GM23338 (cell line): ENCODE data around the gene MTRF1L. TPM values are rescaled to one million over a fixed set of nuclear protein-coding genes. Genes with fewer than 3 reads are reported as not detected.
"Not testable (repeated sequence)": the region's sequence is repeated elsewhere in the genome, so short reads cannot be mapped to it uniquely, and the experiment has no call there.

Experiments
- ATAC-seq: fragments of 200-7000 bp; cut with Tn5 transposase; 3 replicates; pipeline ENCODE4 v1.9.1; 2020
- DNase-seq: peaks from one replicate; pipeline ENCODE4 v3.0.0-alpha.2; 2015; ENCODE audit warnings: low spot score
- H2AFZ ChIP-seq: fragments of 200-600 bp; sonication (generic); 2 replicates; pipeline ENCODE4 v1.8.0; 2016; ENCODE audit warnings: antibody characterized with exemption, mild to moderate bottlenecking, moderate library complexity
- H3F3A ChIP-seq: fragments of 200-600 bp; sonication (generic); replicated peaks from 2 replicates; pipeline ENCODE4 v1.8.0; 2017; ENCODE audit warnings: antibody characterized with exemption, mixed run types, low read depth
- H3K27ac ChIP-seq: fragments of 200-600 bp; sonication (generic); 2 replicates; pipeline ENCODE4 v1.6.1; 2016; ENCODE audit warnings: low read depth
- H3K27me3 ChIP-seq: fragments of 200-600 bp; sonication (generic); 2 replicates; pipeline ENCODE4 v1.8.0; 2016; ENCODE audit warnings: mild to moderate bottlenecking, mixed run types, moderate library complexity; ENCODE audit not compliant: insufficient read depth
- H3K36me3 ChIP-seq: fragments of 200-600 bp; sonication (generic); 2 replicates; pipeline ENCODE4 v1.8.0; 2016; ENCODE audit warnings: mild to moderate bottlenecking; ENCODE audit not compliant: insufficient read depth
- H3K4me1 ChIP-seq: fragments of 200-600 bp; sonication (generic); 2 replicates; pipeline ENCODE4 v1.8.0; 2016; ENCODE audit warnings: mild to moderate bottlenecking, moderate library complexity; ENCODE audit not compliant: insufficient read depth
- H3K4me2 ChIP-seq: fragments of 200-600 bp; sonication (generic); 2 replicates; pipeline ENCODE4 v1.7.1; 2017; ENCODE audit warnings: mixed run types
- H3K4me3 ChIP-seq: fragments of 200-600 bp; sonication (generic); 2 replicates; pipeline ENCODE4 v1.6.1; 2016; ENCODE audit warnings: mixed run types
- H3K79me2 ChIP-seq: fragments of 200-600 bp; sonication (generic); replicated peaks from 2 replicates; pipeline ENCODE4 v1.8.0; 2017; ENCODE audit warnings: mild to moderate bottlenecking; ENCODE audit not compliant: insufficient read depth
- H3K9me2 ChIP-seq: fragments of 200-600 bp; sonication (generic); 2 replicates; pipeline ENCODE4 v1.8.0; 2017; ENCODE audit not compliant: insufficient read depth
- H4K20me1 ChIP-seq: fragments of 200-600 bp; sonication (generic); replicated peaks from 2 replicates; pipeline ENCODE4 v1.8.0; 2017; ENCODE audit warnings: mild to moderate bottlenecking; ENCODE audit not compliant: insufficient read depth
- H3K27ac Mint-ChIP-seq: 2 replicates; pipeline ENCODE4 v1.8.0; 2020; ENCODE audit warnings: inconsistent platforms, mild to moderate bottlenecking, moderate library complexity, mixed read lengths
- H3K27me3 Mint-ChIP-seq: 3 replicates; pipeline ENCODE4 v1.8.0; 2022; ENCODE audit warnings: low read depth, mild to moderate bottlenecking, moderate library complexity, mixed read lengths, inconsistent platforms; ENCODE audit not compliant: insufficient read depth, poor library complexity
- H3K36me3 Mint-ChIP-seq: 3 replicates; pipeline ENCODE4 v1.8.0; 2021; ENCODE audit warnings: low read depth, mild to moderate bottlenecking, inconsistent platforms, moderate library complexity, mixed read lengths
- H3K4me1 Mint-ChIP-seq: 3 replicates; pipeline ENCODE4 v1.8.0; 2020; ENCODE audit warnings: mild to moderate bottlenecking, inconsistent platforms, mixed read lengths
- H3K4me3 Mint-ChIP-seq: 3 replicates; pipeline ENCODE4 v1.8.0; 2021; ENCODE audit warnings: moderate library complexity, mild to moderate bottlenecking, inconsistent platforms, mixed read lengths
- H3K9me3 Mint-ChIP-seq: 3 replicates; pipeline ENCODE4 v1.8.0; 2020; ENCODE audit warnings: moderate library complexity, mild to moderate bottlenecking, inconsistent platforms, mixed read lengths
- CTCF ChIP-seq, 2 experiments: fragments of 200-600 bp in 1 of 2; sonication (generic) in 1 of 2; conservative IDR thresholded peaks; 2 replicates each; pipeline versions ENCODE4 v1.5.1 to v1.6.1; 2016 to 2017; ENCODE audit warnings: antibody characterized with exemption in 2 of 2, low read depth in 2 of 2, mild to moderate bottlenecking in 2 of 2, moderate library complexity in 1 of 2
- EZH2phosphoT487 ChIP-seq: fragments of 200-600 bp; sonication (generic); IDR thresholded peaks from one replicate; pipeline ENCODE4 v1.8.1; 2018; ENCODE audit warnings: antibody characterized with exemption; ENCODE audit not compliant: unreplicated experiment
- POLR2AphosphoS5 ChIP-seq: IDR thresholded peaks from 2 replicates; pipeline ENCODE4 v1.6.1; 2016; ENCODE audit warnings: antibody characterized with exemption, low read depth
- ZNF462 ChIP-seq: fragments of 250-450 bp; sonication (Bioruptor Pico); IDR thresholded peaks from 2 replicates; pipeline ENCODE4 v1.5.0; 2020; ENCODE audit warnings: mild to moderate bottlenecking, moderate library complexity
- polyA plus RNA-seq: library from polyadenylated mRNA; unstranded; fragments of >200 nt; fragmentation: Nextera tagmentation; extraction: Ambion mirVana; gene quantifications from 2 replicates; pipeline ENCODE4 v1.2.1, GENCODE V29; 2016
- total RNA-seq: library from RNA; depleted of rRNA; stranded (reverse); fragments of >200 nt; shearing (Covaris generic); gene quantifications from 2 replicates; pipeline ENCODE4 v1.2.3, GENCODE V29; 2014

Gene MTRF1L
- total and polyA plus RNA-seq, 2 experiments from 2014 or later: 20.5 to 28.3 TPM

GRCh38 chr6:153001767-153002612 is 519 bp downstream of the MTRF1L start (continued):
- TF ChIP-seq CTCF (conservative IDR thresholded peaks at IDR 0.05; ENCODE audit: low read depth in 2 of 2) (no peak), ZNF462 (no peak), POLR2AphosphoS5 (no peak), EZH2phosphoT487 (no peak)

GRCh38 chr6:153000790-153001189 is 1.7 kb downstream of the MTRF1L start:
- not testable (repeated sequence) for ATAC-seq, H3K9me3 Mint-ChIP-seq

More at GRCh38 chr6:153000790-153001189, 1.7 kb downstream of the MTRF1L start:
- H3K4me1 ChIP-seq, DNase-seq, H3K27me3 Mint-ChIP-seq, H3F3A ChIP-seq, H3K9me2 ChIP-seq, H3K36me3 ChIP-seq, H3K27ac Mint-ChIP-seq, H2AFZ ChIP-seq, H3K27me3 ChIP-seq, H3K27ac ChIP-seq: not testable (repeated sequence)
- H3K4me3 ChIP-seq: peak overlapping the region; percentile 93
- Mint-ChIP-seq H3K4me1 (peaks cover 19% of the 10 kb centered on the region), H3K4me3 (peak overlapping the region; percentile 99), H3K36me3 (peaks cover 14% of the 10 kb centered on the region; the same call in 2 of the 3 replicates)
- peaks cover 45% of the 10 kb centered on the region for H4K20me1 ChIP-seq
- peak overlapping the region; percentile 92 for H3K4me2 ChIP-seq
- peaks cover 70% of the 10 kb centered on the region for H3K79me2 ChIP-seq
